GM12878 (cell line): ENCODE measurements around the gene COX15. TPM values are rescaled to one million over a fixed set of nuclear protein-coding genes. Genes with fewer than 3 reads are reported as not detected.

ENCODE experiments used
- ATAC-seq: fragments of 200-7000 bp; cut with Tn5 transposase; 3 replicates; pipeline ENCODE4 v1.9.1; 2020; ENCODE audit warnings: mild to moderate bottlenecking, moderate library complexity
- BruUV-seq: library from RNA; stranded (reverse); fragments of 400-500 nt; replicated peaks from 2 replicates; lab custom pipeline; 2021; lab: Mats Ljungman, UMichigan
- CTCF ChIA-PET: fragments of 300-600 bp; sonication (Branson Sonifier 250); formaldehyde crosslinking; extraction: SDS; loops from one replicate; lab custom pipeline; 2021; ENCODE audit warnings: inconsistent platforms; lab: Yijun Ruan, JAX
- POLR2A ChIA-PET: fragments of 350-600 bp; formaldehyde crosslinking; extraction: SDS; loops from one replicate; lab custom pipeline; 2021; ENCODE audit warnings: inconsistent platforms; lab: Charles Lee
- RAD21 ChIA-PET: fragments of 300-600 bp; sonication (Branson Sonifier 250); formaldehyde crosslinking; loops from one replicate; lab custom pipeline; 2023; ENCODE audit warnings: antibody characterized with exemption; ENCODE audit not compliant: unreplicated experiment; lab: Charles Lee
- SMC1A ChIA-PET: fragments of 300-600 bp; sonication (Branson Sonifier 250); formaldehyde crosslinking; loops from one replicate; lab custom pipeline; 2023; ENCODE audit not compliant: unreplicated experiment, uncharacterized antibody; lab: Charles Lee
- DNase-seq: peaks from one replicate; pipeline ENCODE4 v3.0.0-alpha.2; 2011; ENCODE audit warnings: low read depth, low spot score
- FAIRE-seq: peaks from 3 replicates; lab custom pipeline; 2011; peaks lifted over from hg19 to GRCh38; lab: Jason Lieb, UNC
- H2AFZ ChIP-seq: 2 replicates; pipeline ENCODE4 v1.6.0; 2011; ENCODE audit warnings: low read depth, low read length, control low read depth; ENCODE audit not compliant: control insufficient read depth
- H3K27ac ChIP-seq: 2 replicates; pipeline ENCODE4 v1.5.1; 2011; ENCODE audit warnings: control low read depth; ENCODE audit not compliant: control insufficient read depth, insufficient read depth
- H3K27me3 ChIP-seq, 2 experiments: replicated peaks in 1 of 2; 2 replicates each; pipeline versions ENCODE4 v1.6.0 to v1.6.1; 2011; ENCODE audit warnings: low read length in 1 of 2; ENCODE audit not compliant: control insufficient read depth in 2 of 2, insufficient read depth in 2 of 2
- H3K36me3 ChIP-seq, 2 experiments: 2 replicates each; pipeline ENCODE4 v1.5.1; 2011; ENCODE audit warnings: low read length in 1 of 2; ENCODE audit not compliant: control insufficient read depth in 2 of 2, insufficient read depth in 2 of 2
- H3K4me1 ChIP-seq: 2 replicates; pipeline ENCODE4 v1.6.1; 2011; ENCODE audit warnings: mild to moderate bottlenecking, low read length, moderate library complexity, mixed read lengths; ENCODE audit not compliant: control insufficient read depth, insufficient read depth
- H3K4me2 ChIP-seq: 2 replicates; pipeline ENCODE4 v1.6.0; 2011; ENCODE audit warnings: control low read depth; ENCODE audit not compliant: control insufficient read depth, insufficient read depth
- H3K4me3 ChIP-seq: fragments of 200-600 bp; sonication (generic); 2 replicates; pipeline ENCODE4 v1.5.1; 2016
- H3K79me2 ChIP-seq: 2 replicates; pipeline ENCODE4 v1.6.0; 2011; ENCODE audit warnings: low read length; ENCODE audit not compliant: control insufficient read depth, insufficient read depth
- H3K9ac ChIP-seq: 2 replicates; pipeline ENCODE4 v1.8.0; 2011; ENCODE audit warnings: low read length, control low read depth, mixed read lengths; ENCODE audit not compliant: control insufficient read depth, insufficient read depth
- H3K9me3 ChIP-seq: replicated peaks from 3 replicates; pipeline ENCODE4 v1.5.1; 2011; ENCODE audit warnings: mild to moderate bottlenecking, low read length; ENCODE audit not compliant: control insufficient read depth, insufficient read depth
- H4K20me1 ChIP-seq: 2 replicates; pipeline ENCODE4 v1.6.0; 2011; ENCODE audit not compliant: control insufficient read depth, insufficient read depth
- BCL11A ChIP-seq: IDR thresholded peaks from 2 replicates; pipeline ENCODE4 v1.6.1; 2011; ENCODE audit warnings: low read depth, low read length
- BCLAF1 ChIP-seq: fragments of 450-650 bp; IDR thresholded peaks from 2 replicates; pipeline ENCODE4 v1.6.1; 2017; ENCODE audit warnings: antibody characterized with exemption, mild to moderate bottlenecking, moderate library complexity
- CREB1 ChIP-seq: IDR thresholded peaks from 2 replicates; pipeline ENCODE4 v1.6.1; 2012; ENCODE audit warnings: low read depth, mild to moderate bottlenecking, inconsistent platforms
- CTCF ChIP-seq, 3 experiments: IDR thresholded peaks in 2 of 3; conservative IDR thresholded peaks in 1 of 3; 2 replicates each; pipeline ENCODE4 v1.5.1; 2011; ENCODE audit warnings: low read depth in 3 of 3, low read length in 3 of 3, mild to moderate bottlenecking in 3 of 3, control low read depth in 2 of 3, moderate library complexity in 2 of 3, inconsistent platforms in 1 of 3, mixed read lengths in 1 of 3; ENCODE audit not compliant: control insufficient read depth in 2 of 3, insufficient read depth in 1 of 3; ENCODE audit errors: extremely low read depth in 1 of 3
- EP300 ChIP-seq, 2 experiments: fragments of 150-350 bp in 1 of 2; IDR thresholded peaks; 2 replicates each; pipeline ENCODE4 v1.6.1; 2011 to 2012; ENCODE audit warnings: low read depth in 2 of 2, low read length in 2 of 2, borderline replicate concordance in 1 of 2, improper control_type of control experiment in 1 of 2, inconsistent platforms in 1 of 2; ENCODE audit not compliant: control insufficient read depth in 1 of 2
- IKZF2 ChIP-seq, 2 experiments: fragments of 450-650 bp; IDR thresholded peaks; 2 replicates each; pipeline ENCODE4 v1.6.1; 2017; ENCODE audit warnings: mild to moderate bottlenecking in 2 of 2, moderate library complexity in 2 of 2
- MYB ChIP-seq: fragments of 150-350 bp; IDR thresholded peaks from 2 replicates; pipeline ENCODE4 v1.6.1; 2014; ENCODE audit warnings: mild to moderate bottlenecking, low read depth, low read length, borderline replicate concordance
- RAD21 ChIP-seq: IDR thresholded peaks from 2 replicates; pipeline ENCODE4 v1.6.1; 2011; ENCODE audit warnings: mild to moderate bottlenecking, low read depth, low read length, moderate library complexity; ENCODE audit not compliant: insufficient read depth
- RELB ChIP-seq: fragments of 450-650 bp; IDR thresholded peaks from 2 replicates; pipeline ENCODE4 v1.6.1; 2017; ENCODE audit warnings: low read depth, mild to moderate bottlenecking, moderate library complexity
- ZNF687 ChIP-seq: fragments of 450-650 bp; IDR thresholded peaks from 2 replicates; pipeline ENCODE4 v1.6.1; 2017; ENCODE audit warnings: mild to moderate bottlenecking, moderate library complexity
- WGBS: methylation state at CpG from one replicate; pipeline ENCODE4 v1.1.6; 2016; ENCODE audit warnings: low lambda C conversion rate; ENCODE audit not compliant: insufficient replicate concordance, insufficient coverage; ENCODE audit errors: missing lambda C conversion rate; 5-methylcytosine and 5-hydroxymethylcytosine counted together
- in situ Hi-C: fragments of 300-500 bp; cut with MboI; formaldehyde crosslinking; loops from 9 replicates; pipeline ENCODE4 v1.14.3; 2018; ENCODE audit warnings: mixed read lengths
- intact Hi-C: fragments of 100-400 bp; cut with micrococcal nuclease; formaldehyde crosslinking; loops from one replicate; pipeline ENCODE4 v1.14.2; 2022; ENCODE audit not compliant: unreplicated experiment
- polyA plus RNA-seq, 11 experiments: library from polyadenylated mRNA; depleted of rRNA in 4 of 11; unstranded in 6 of 11; stranded (reverse) in 5 of 11; fragments of >200 nt; fragmentation: Nextera tagmentation in 4 of 11; fragmentation: Illumina TruSeq in 1 of 11; extraction: Ambion mirVana in 4 of 11; extraction: Trizol in 1 of 11; gene quantifications; 1 replicate in 1 of 11; 2 replicates in 10 of 11; pipeline versions ENCODE4 v1.2.1 to v1.2.3, GENCODE V29; 2011 to 2016; ENCODE audit warnings: inconsistent platforms in 2 of 11, missing spikeins in 2 of 11, low read depth in 1 of 11
- total RNA-seq, 4 experiments: library from RNA; depleted of rRNA in 3 of 4; stranded (reverse); fragments of >200 nt in 3 of 4; fragmentation: Illumina TruSeq in 1 of 4; extraction: Trizol in 1 of 4; gene quantifications; 2 replicates each; pipeline versions ENCODE4 v1.2.1 to v1.2.3, GENCODE V29; 2013 to 2021

Gene COX15
- total and polyA plus RNA-seq, 10 of the 15 experiments (the other 5 are each of a cell fraction or from before 2014, with no cell fraction given): 30.2 to 50.7 (median 38.3) TPM

GRCh38 chr10:99685597-99685967 is 46.3 kb downstream of the COX15 start (continued):
- 0 out of 2 replicates have a peak, but pooled peaks have one; percentile 19 for TF ChIP-seq ZNF687
- TF ChIP-seq BCL11A: no peak
- TF ChIP-seq CREB1: 0 out of 2 replicates have a peak, but pooled peaks have one; percentile 16
- 0 out of 2 replicates have a peak, but pooled peaks have one; percentile 34 for TF ChIP-seq RELB
- TF ChIP-seq IKZF2 (IDR thresholded peaks at IDR 0.05): peak; percentile 70 to 72; a peak in 3 of 4 replicates
- TF ChIP-seq, all 136 proteins: peak for 8

- ChIA-PET POLR2A (no interaction called here), SMC1A (interaction anchor here (0.7 to 1.0 kb wide), 2 partner anchors 10 to 63 kb away, joined by 3 read pairs; partner anchors contain the start of gene SLC25A28), RAD21 (no interaction called here), CTCF (interaction anchor here (1.0 to 1.5 kb wide), 3 partner anchors 23 to 67 kb away, joined by 3 to 4 read pairs (median 3); partner anchors contain the start of gene ENTPD7)
- 91% methylated on average over 1 of the region's 1 CpG for WGBS
- no TSS peak for BruUV-seq
- in situ Hi-C loops (no loop called here), intact Hi-C loops (no loop called here)
- no peak overlapping the region for H3K9ac ChIP-seq
- H3K4me1 ChIP-seq: peaks cover 4% of the 10 kb centered on the region; the same call in 1 of the 2 replicates
- H3K27me3 ChIP-seq: no peaks in the 10 kb centered on the region
- ATAC-seq (peak; percentile 77), DNase-seq (no peak), FAIRE-seq (no peak)
- H3K79me2 ChIP-seq: no peaks in the 10 kb centered on the region
- H4K20me1 ChIP-seq: no peaks in the 10 kb centered on the region
- peaks cover 0 to 5% of the 10 kb centered on the region in 2 experiments; a peak in 2 of 4 replicates for H3K36me3 ChIP-seq
- no peak overlapping the region for H3K4me3 ChIP-seq
- no peak overlapping the region for H2AFZ ChIP-seq
- H3K27ac ChIP-seq: no peak overlapping the region
- no peaks in the 10 kb centered on the region for H3K9me3 ChIP-seq
- H3K4me2 ChIP-seq: no peak overlapping the region
- TF ChIP-seq CTCF (IDR thresholded peaks at IDR 0.05 in 2 of 3, conservative IDR thresholded peaks at IDR 0.05 in 1 of 3; ENCODE audit: control insufficient read depth in 2 of 3, extremely low read depth in 1 of 3, insufficient read depth in 1 of 3, low read depth in 3 of 3, low read length in 3 of 3): peak; percentile 5 to 30 (median 22); a peak in 1 of 6 replicates
- no peak for TF ChIP-seq EP300 (IDR thresholded peaks at IDR 0.05; ENCODE audit: borderline replicate concordance in 1 of 2, control insufficient read depth in 1 of 2, low read depth in 2 of 2, low read length in 2 of 2)
- 0 out of 2 replicates have a peak, but pooled peaks have one; percentile 11 for TF ChIP-seq RAD21
- no peak for TF ChIP-seq MYB
- TF ChIP-seq BCLAF1: no peak
Observed at GRCh38 chr10:99682752-99683151, 49.2 kb downstream of the COX15 start.
